Measurements from ENCODE around the gene LHFPL3. TPM values are rescaled to one million over a fixed set of nuclear protein-coding genes. Genes with fewer than 3 reads are reported as not detected.

The LHFPL3 gene
- total RNA-seq, 2 donors from 2014 or later, result not detected

GRCh38 chr7:104358446-104359132 lies 30.2 kb downstream of the LHFPL3 start:
- H3K36me3 Mint-ChIP-seq, result no peaks in the 10 kb centered on the region
- DNase-seq (ENCODE audit: low spot score in 2 of 2) (no peak), ATAC-seq (no peak)
- H3K27ac Mint-ChIP-seq, result no peak overlapping the region
- H3K9me3 Mint-ChIP-seq, result no peaks in the 10 kb centered on the region

- Mint-ChIP-seq H3K36me3 (no peaks in the 10 kb centered on the region), H3K9me3 (no peaks in the 10 kb centered on the region), H3K27ac (no peak overlapping the region)
- DNase-seq (ENCODE audit: low spot score in 2 of 2), result no peak
- no peak for ATAC-seq
Measured at GRCh38 chr7:104362756-104363155, 34.4 kb downstream of the LHFPL3 start.

- ATAC-seq (no peak), DNase-seq (ENCODE audit: low spot score in 2 of 2) (no peak)
- H3K27ac Mint-ChIP-seq, result no peak overlapping the region
- H3K9me3 Mint-ChIP-seq, result no peaks in the 10 kb centered on the region
- no peaks in the 10 kb centered on the region for H3K36me3 Mint-ChIP-seq
Measured at GRCh38 chr7:104363355-104363754, 35.0 kb downstream of the LHFPL3 start.

- no peak for DNase-seq (ENCODE audit: low spot score in 2 of 2)
- no peak overlapping the region for H3K27ac Mint-ChIP-seq
- ATAC-seq, result no peak
- no peaks in the 10 kb centered on the region for H3K36me3 Mint-ChIP-seq
- H3K9me3 Mint-ChIP-seq, result no peaks in the 10 kb centered on the region
Measured at GRCh38 chr7:104366390-104366789, 38.0 kb downstream of the LHFPL3 start.

- Mint-ChIP-seq H3K9me3 (no peaks in the 10 kb centered on the region), H3K36me3 (no peaks in the 10 kb centered on the region), H3K27ac (no peak overlapping the region)
- ATAC-seq (no peak), DNase-seq (ENCODE audit: low spot score in 2 of 2) (no peak)
Measured at GRCh38 chr7:104367926-104368325, 39.5 kb downstream of the LHFPL3 start.

- DNase-seq (ENCODE audit: low spot score in 2 of 2) (no peak), ATAC-seq (no peak)
- Mint-ChIP-seq H3K9me3 (no peaks in the 10 kb centered on the region), H3K36me3 (no peaks in the 10 kb centered on the region), H3K27ac (no peak overlapping the region)
Measured at GRCh38 chr7:104371216-104371979, 43.0 kb downstream of the LHFPL3 start.

GRCh38 chr7:104371980-104372357 lies 43.6 kb downstream of the LHFPL3 start:
- DNase-seq (ENCODE audit: low spot score in 2 of 2), result no peak
- no peak for ATAC-seq
- Mint-ChIP-seq H3K9me3 (no peaks in the 10 kb centered on the region), H3K36me3 (no peaks in the 10 kb centered on the region), H3K27ac (no peak overlapping the region)

- no peak for ATAC-seq
- Mint-ChIP-seq H3K9me3 (peaks cover 3 to 11% of the 10 kb centered on the region in 2 donors), H3K36me3 (no peaks in the 10 kb centered on the region), H3K27ac (no peak overlapping the region)
- no peak for DNase-seq (ENCODE audit: low spot score in 2 of 2)
Measured at GRCh38 chr7:104382616-104383015, 54.2 kb downstream of the LHFPL3 start.

- Mint-ChIP-seq H3K36me3 (no peaks in the 10 kb centered on the region), H3K27ac (peak overlapping the region in 1 of 2 donors; percentile 37), H3K9me3 (peaks cover 8 to 17% of the 10 kb centered on the region in 2 donors)
- DNase-seq (ENCODE audit: low spot score in 2 of 2) (no peak), ATAC-seq (no peak)
Measured at GRCh38 chr7:104386943-104387342, 58.5 kb downstream of the LHFPL3 start.

GRCh38 chr7:104388222-104388621 lies 59.8 kb downstream of the LHFPL3 start:
- DNase-seq (ENCODE audit: low spot score in 2 of 2), result no peak
- no peaks in the 10 kb centered on the region for H3K36me3 Mint-ChIP-seq
- peaks cover 5 to 17% of the 10 kb centered on the region in 2 donors for H3K9me3 Mint-ChIP-seq
- no peak overlapping the region for H3K27ac Mint-ChIP-seq
- no peak for ATAC-seq

- H3K27ac Mint-ChIP-seq, result no peak overlapping the region
- ATAC-seq, result no peak
- H3K9me3 Mint-ChIP-seq, result no peaks in the 10 kb centered on the region
- no peaks in the 10 kb centered on the region for H3K36me3 Mint-ChIP-seq
- DNase-seq (ENCODE audit: low spot score in 2 of 2), result no peak
Measured at GRCh38 chr7:104395162-104395561, 66.8 kb downstream of the LHFPL3 start.

- ATAC-seq, result no peak
- H3K36me3 Mint-ChIP-seq, result no peaks in the 10 kb centered on the region
- no peak for DNase-seq (ENCODE audit: low spot score in 2 of 2)
- no peaks in the 10 kb centered on the region for H3K9me3 Mint-ChIP-seq
- no peak overlapping the region for H3K27ac Mint-ChIP-seq
Measured at GRCh38 chr7:104397442-104397841, 69.0 kb downstream of the LHFPL3 start.

GRCh38 chr7:104408371-104408770 lies 80.0 kb downstream of the LHFPL3 start:
- DNase-seq (ENCODE audit: low spot score in 2 of 2) (no peak), ATAC-seq (no peak)
- Mint-ChIP-seq H3K27ac (no peak overlapping the region), H3K36me3 (no peaks in the 10 kb centered on the region), H3K9me3 (peaks cover 0 to 3% of the 10 kb centered on the region in 2 donors)

- no peaks in the 10 kb centered on the region for H3K36me3 Mint-ChIP-seq
- no peak for DNase-seq (ENCODE audit: low spot score in 2 of 2)
- ATAC-seq, result no peak
- H3K9me3 Mint-ChIP-seq, result peaks cover 0 to 3% of the 10 kb centered on the region in 2 donors
- H3K27ac Mint-ChIP-seq, result no peak overlapping the region
Measured at GRCh38 chr7:104410742-104411141, 82.3 kb downstream of the LHFPL3 start.

GRCh38 chr7:104412911-104413310 lies 84.5 kb downstream of the LHFPL3 start:
- DNase-seq (ENCODE audit: low spot score in 2 of 2) (no peak), ATAC-seq (no peak)
- Mint-ChIP-seq H3K36me3 (no peaks in the 10 kb centered on the region), H3K9me3 (peaks cover 0 to 3% of the 10 kb centered on the region in 2 donors), H3K27ac (no peak overlapping the region)

GRCh38 chr7:104414216-104414615 lies 85.8 kb downstream of the LHFPL3 start:
- no peak overlapping the region for H3K27ac Mint-ChIP-seq
- no peak for DNase-seq (ENCODE audit: low spot score in 2 of 2)
- no peaks in the 10 kb centered on the region for H3K36me3 Mint-ChIP-seq
- ATAC-seq, result no peak
- no peaks in the 10 kb centered on the region for H3K9me3 Mint-ChIP-seq

GRCh38 chr7:104415700-104416099 lies 87.3 kb downstream of the LHFPL3 start:
- no peak for ATAC-seq

GRCh38 chr7:104416866-104417393 lies 88.5 kb downstream of the LHFPL3 start:
- no peaks in the 10 kb centered on the region for H3K9me3 Mint-ChIP-seq
- ATAC-seq, result no peak
- DNase-seq (ENCODE audit: low spot score in 2 of 2), result no peak
- H3K27ac Mint-ChIP-seq, result no peak overlapping the region
- no peaks in the 10 kb centered on the region for H3K36me3 Mint-ChIP-seq

More at GRCh38 chr7:104415700-104416099, 87.3 kb downstream of the LHFPL3 start:
- Mint-ChIP-seq H3K9me3 (no peaks in the 10 kb centered on the region), H3K36me3 (no peaks in the 10 kb centered on the region), H3K27ac (no peak overlapping the region)
- no peak for DNase-seq (ENCODE audit: low spot score in 2 of 2)
